ENCODE results near the gene FLT1. TPM values are rescaled to one million over a fixed set of nuclear protein-coding genes. Genes with fewer than 3 reads are reported as not detected.

Gene FLT1
- total RNA-seq, 2 donors from 2014 or later, result 3.0 to 12.7 TPM

GRCh38 chr13:28283600-28283999 lies 211.3 kb downstream of the FLT1 start:
- Mint-ChIP-seq H3K36me3 (ENCODE audit: low read depth) (peaks cover 98% of the 10 kb centered on the region), H3K27me3 (no peaks in the 10 kb centered on the region), H3K27ac (no peak overlapping the region), H3K9me3 (no peaks in the 10 kb centered on the region), H3K4me1 (no peaks in the 10 kb centered on the region), H3K4me3 (no peak overlapping the region)
- ATAC-seq (replicated peaks), result no peak

GRCh38 chr13:28282451-28282850 lies 212.5 kb downstream of the FLT1 start:
- Mint-ChIP-seq H3K36me3 (ENCODE audit: low read depth) (peaks cover 93% of the 10 kb centered on the region), H3K4me1 (no peaks in the 10 kb centered on the region), H3K27me3 (no peaks in the 10 kb centered on the region), H3K27ac (no peak overlapping the region), H3K4me3 (no peak overlapping the region), H3K9me3 (no peaks in the 10 kb centered on the region)
- ATAC-seq (replicated peaks), result no peak

- Mint-ChIP-seq H3K27ac (no peak overlapping the region), H3K4me3 (no peak overlapping the region), H3K9me3 (no peaks in the 10 kb centered on the region), H3K27me3 (no peaks in the 10 kb centered on the region), H3K36me3 (ENCODE audit: low read depth) (peaks cover 89% of the 10 kb centered on the region), H3K4me1 (peaks cover 2% of the 10 kb centered on the region)
- no peak for ATAC-seq (replicated peaks)
These were observed 221.0 kb downstream of the FLT1 start for GRCh38 chr13:28273919-28274318.

- H3K4me3 Mint-ChIP-seq, result no peak overlapping the region
- no peaks in the 10 kb centered on the region for H3K9me3 Mint-ChIP-seq
- peaks cover 11% of the 10 kb centered on the region for H3K4me1 Mint-ChIP-seq
- H3K27me3 Mint-ChIP-seq, result no peaks in the 10 kb centered on the region
- peaks cover 96% of the 10 kb centered on the region for H3K36me3 Mint-ChIP-seq (ENCODE audit: low read depth)
- no peak overlapping the region for H3K27ac Mint-ChIP-seq
- ATAC-seq (replicated peaks), result no peak
These were observed 223.7 kb downstream of the FLT1 start for GRCh38 chr13:28271056-28271840.

- Mint-ChIP-seq H3K4me1 (peaks cover 11% of the 10 kb centered on the region), H3K4me3 (peak overlapping the region; percentile 28), H3K27ac (peak overlapping the region; percentile 50), H3K36me3 (ENCODE audit: low read depth) (peaks cover 90% of the 10 kb centered on the region), H3K27me3 (no peaks in the 10 kb centered on the region), H3K9me3 (no peaks in the 10 kb centered on the region)
- ATAC-seq (replicated peaks), result peak; percentile 98
These were observed 226.1 kb downstream of the FLT1 start for GRCh38 chr13:28268800-28269223.

GRCh38 chr13:28267497-28267896 lies 227.4 kb downstream of the FLT1 start:
- no peaks in the 10 kb centered on the region for H3K27me3 Mint-ChIP-seq
- no peaks in the 10 kb centered on the region for H3K9me3 Mint-ChIP-seq
- no peak overlapping the region for H3K4me3 Mint-ChIP-seq
- H3K27ac Mint-ChIP-seq, result no peak overlapping the region
- H3K4me1 Mint-ChIP-seq, result peaks cover 11% of the 10 kb centered on the region
- peak; percentile 41 for ATAC-seq (replicated peaks)
- peaks cover 90% of the 10 kb centered on the region for H3K36me3 Mint-ChIP-seq (ENCODE audit: low read depth)

- H3K4me3 Mint-ChIP-seq, result no peak overlapping the region
- H3K9me3 Mint-ChIP-seq, result no peaks in the 10 kb centered on the region
- no peak for ATAC-seq (replicated peaks)
- H3K27me3 Mint-ChIP-seq, result no peaks in the 10 kb centered on the region
- H3K27ac Mint-ChIP-seq, result no peak overlapping the region
- H3K36me3 Mint-ChIP-seq (ENCODE audit: low read depth), result peaks cover 82% of the 10 kb centered on the region
- no peaks in the 10 kb centered on the region for H3K4me1 Mint-ChIP-seq
These were observed 236.5 kb downstream of the FLT1 start for GRCh38 chr13:28258417-28258816.

GRCh38 chr13:28257305-28257704 lies 237.6 kb downstream of the FLT1 start:
- no peaks in the 10 kb centered on the region for H3K9me3 Mint-ChIP-seq

GRCh38 chr13:28252547-28252946 lies 242.4 kb downstream of the FLT1 start:
- H3K36me3 Mint-ChIP-seq (ENCODE audit: low read depth), result peaks cover 92% of the 10 kb centered on the region
- H3K27me3 Mint-ChIP-seq, result no peaks in the 10 kb centered on the region
- H3K4me1 Mint-ChIP-seq, result peaks cover 22% of the 10 kb centered on the region
- no peaks in the 10 kb centered on the region for H3K9me3 Mint-ChIP-seq
- no peak for ATAC-seq (replicated peaks)
- H3K4me3 Mint-ChIP-seq, result no peak overlapping the region
- no peak overlapping the region for H3K27ac Mint-ChIP-seq

More at GRCh38 chr13:28257305-28257704, 237.6 kb downstream of the FLT1 start:
- Mint-ChIP-seq H3K4me3 (no peak overlapping the region), H3K27me3 (no peaks in the 10 kb centered on the region), H3K4me1 (no peaks in the 10 kb centered on the region), H3K36me3 (ENCODE audit: low read depth) (peaks cover 81% of the 10 kb centered on the region), H3K27ac (peak overlapping the region; percentile 11)
- ATAC-seq (replicated peaks), result no peak

- peaks cover 25% of the 10 kb centered on the region for H3K4me1 Mint-ChIP-seq
- peak overlapping the region; percentile 60 for H3K27ac Mint-ChIP-seq
- peak overlapping the region; percentile 12 for H3K4me3 Mint-ChIP-seq
- ATAC-seq (replicated peaks), result no peak
- peaks cover 89% of the 10 kb centered on the region for H3K36me3 Mint-ChIP-seq (ENCODE audit: low read depth)
- H3K27me3 Mint-ChIP-seq, result no peaks in the 10 kb centered on the region
- no peaks in the 10 kb centered on the region for H3K9me3 Mint-ChIP-seq
These were observed 243.5 kb downstream of the FLT1 start for GRCh38 chr13:28251466-28251865.

GRCh38 chr13:28250542-28250941 lies 244.4 kb downstream of the FLT1 start:
- Mint-ChIP-seq H3K27me3 (no peaks in the 10 kb centered on the region), H3K4me1 (peaks cover 27% of the 10 kb centered on the region), H3K4me3 (no peak overlapping the region), H3K36me3 (ENCODE audit: low read depth) (peaks cover 89% of the 10 kb centered on the region), H3K27ac (peak overlapping the region; percentile 60), H3K9me3 (no peaks in the 10 kb centered on the region)
- no peak for ATAC-seq (replicated peaks)

Other genes starting within 250 kb of the FLT1 start
- gene POMP, start 164.0 kb upstream of the FLT1 start, total RNA-seq, result 100 to 1,000 TPM in 1 of 2 donors, 10 to 100 TPM in 1; 71.3 to 101 TPM
- 1 to 10 TPM; 2.4 to 3.2 TPM for gene SLC46A3, start 223.8 kb upstream of the FLT1 start, total RNA-seq

Measured in activated T-helper 17 cell treated with anti-CD3 and anti-CD28 coated beads, Interleukin-2, amount 50 U/mL, for 72 hours (primary cell).